GM21423 (cell line): ENCODE data around the gene RPL13A.
"Not testable (repeated sequence)": the region's sequence is repeated elsewhere in the genome, so short reads cannot be mapped to it uniquely, and the experiment has no call there.

Source experiments
- ATAC-seq: cut with Tn5 transposase; IDR thresholded peaks from one replicate; pipeline ENCODE4 v1.9.1; 2021; ENCODE audit warnings: mild to moderate bottlenecking, moderate library complexity; ENCODE audit not compliant: unreplicated experiment

RPL13A gene

GRCh38 chr19:49487277-49488045, at the start of gene RPL13A:
RPL13A (plus strand) TSS chr19:49487608; CDS start chr19:49487630, 22 bp downstream.
- peak; percentile 91 for ATAC-seq

GRCh38 chr19:49438261-49438660, 49.1 kb upstream of the RPL13A start:
- no peak for ATAC-seq

- ATAC-seq: no peak
Observed at GRCh38 chr19:49439836-49440235, 47.6 kb upstream of the RPL13A start.

- no peak for ATAC-seq
Observed at GRCh38 chr19:49440439-49441209, 46.8 kb upstream of the RPL13A start.

GRCh38 chr19:49441210-49441959, 46.0 kb upstream of the RPL13A start, which contains the start of gene SLC17A7:
SLC17A7 (minus strand) TSS chr19:49441527; CDS start chr19:49441379, 148 bp downstream.
- ATAC-seq: no peak

- no peak for ATAC-seq
Observed at GRCh38 chr19:49441960-49442350, 45.5 kb upstream of the RPL13A start.

- no peak for ATAC-seq
Observed at GRCh38 chr19:49442354-49442753, 45.1 kb upstream of the RPL13A start.

GRCh38 chr19:49442771-49443365, 44.5 kb upstream of the RPL13A start:
- ATAC-seq: no peak

- ATAC-seq: peak; percentile 86
Observed at GRCh38 chr19:49443366-49444099, 43.9 kb upstream of the RPL13A start.

GRCh38 chr19:49444100-49444700, 43.2 kb upstream of the RPL13A start:
- not testable (repeated sequence) for ATAC-seq

- ATAC-seq: no peak
Observed at GRCh38 chr19:49445997-49446396, 41.4 kb upstream of the RPL13A start.

GRCh38 chr19:49447485-49448431, 39.6 kb upstream of the RPL13A start:
- ATAC-seq: no peak

- ATAC-seq: no peak
Observed at GRCh38 chr19:49448432-49448786, 39.0 kb upstream of the RPL13A start.

GRCh38 chr19:49450405-49450804, 37.0 kb upstream of the RPL13A start:
- ATAC-seq: no peak

GRCh38 chr19:49451430-49452181, 35.8 kb upstream of the RPL13A start, which contains the start of gene PIH1D1:
PIH1D1 (minus strand) TSS chr19:49451814; CDS start chr19:49451574, 240 bp downstream.
- peak; percentile 54 for ATAC-seq

- peak; percentile 83 for ATAC-seq
Observed at GRCh38 chr19:49453013-49453756, 34.2 kb upstream of the RPL13A start, which contains the start of gene ALDH16A1. ALDH16A1 (plus strand) TSS chr19:49453225; CDS start chr19:49453332, 107 bp downstream.

- no peak for ATAC-seq
Observed at GRCh38 chr19:49453757-49454240, 33.6 kb upstream of the RPL13A start.
